ENCODE data around the gene TRPV4.

The TRPV4 gene

GRCh38 chr12:109770104-109770860, 62.9 kb downstream of the TRPV4 start:
- no peak for DNase-seq
- H3K27ac ChIP-seq (ENCODE audit: low read length), result no peak overlapping the region

GRCh38 chr12:109768901-109769670, 64.1 kb downstream of the TRPV4 start:
- H3K27me3 ChIP-seq (ENCODE audit: insufficient read depth, low read length, poor library complexity), result no peaks in the 10 kb centered on the region
- no peak for DNase-seq
- no peak overlapping the region for H2AFZ ChIP-seq (ENCODE audit: low read depth, low read length)
- no peak for ATAC-seq (ENCODE audit: insufficient read depth, low read depth)
- no peaks in the 10 kb centered on the region for H3K9me3 ChIP-seq (ENCODE audit: insufficient read depth, low read length, severe bottlenecking)
- no peak overlapping the region for H3K4me3 ChIP-seq (ENCODE audit: low read depth in 1 of 2, low read length in 2 of 2)
- H3K36me3 ChIP-seq (ENCODE audit: insufficient read depth, low read length), result no peaks in the 10 kb centered on the region
- no peaks in the 10 kb centered on the region for H3K79me2 ChIP-seq (ENCODE audit: insufficient read depth, low read length)
- H4K20me1 ChIP-seq (ENCODE audit: insufficient read depth, low read length), result no peaks in the 10 kb centered on the region
- TF ChIP-seq EZH2 (IDR thresholded peaks at IDR 0.05; ENCODE audit: borderline replicate concordance, low read depth, low read length, severe bottlenecking) (no peak), CTCF (IDR thresholded peaks at IDR 0.05; ENCODE audit: borderline replicate concordance, extremely low read depth, low read length, poor library complexity, severe bottlenecking) (no peak)
- H3K9ac ChIP-seq (ENCODE audit: low read depth, low read length), result no peak overlapping the region
- no peak overlapping the region for H3K4me2 ChIP-seq (ENCODE audit: insufficient read depth, low read length)
- H3K27ac ChIP-seq (ENCODE audit: low read length), result no peak overlapping the region
- H3K4me1 ChIP-seq (ENCODE audit: insufficient read depth, low read length), result no peaks in the 10 kb centered on the region

More at GRCh38 chr12:109770104-109770860, 62.9 kb downstream of the TRPV4 start:
- Histone ChIP-seq H3K36me3 (ENCODE audit: insufficient read depth, low read length) (no peaks in the 10 kb centered on the region), H4K20me1 (ENCODE audit: insufficient read depth, low read length) (0 out of 2 replicates have a peak, but pooled peaks cover 3% of the 10 kb centered on the region), H3K4me1 (ENCODE audit: insufficient read depth, low read length) (no peaks in the 10 kb centered on the region), H3K4me2 (ENCODE audit: insufficient read depth, low read length) (no peak overlapping the region), H3K9me3 (ENCODE audit: insufficient read depth, low read length, severe bottlenecking) (no peaks in the 10 kb centered on the region), H3K27me3 (ENCODE audit: insufficient read depth, low read length, poor library complexity) (no peaks in the 10 kb centered on the region), H3K4me3 (ENCODE audit: low read depth in 1 of 2, low read length in 2 of 2) (no peak overlapping the region), H3K79me2 (ENCODE audit: insufficient read depth, low read length) (no peaks in the 10 kb centered on the region), H2AFZ (ENCODE audit: low read depth, low read length) (no peak overlapping the region), H3K9ac (ENCODE audit: low read depth, low read length) (no peak overlapping the region)
- ATAC-seq (ENCODE audit: insufficient read depth, low read depth), result no peak
- TF ChIP-seq EZH2 (IDR thresholded peaks at IDR 0.05; ENCODE audit: borderline replicate concordance, low read depth, low read length, severe bottlenecking), result no peak

- Histone ChIP-seq H3K9ac (ENCODE audit: low read depth, low read length) (no peak overlapping the region), H4K20me1 (ENCODE audit: insufficient read depth, low read length) (no peaks in the 10 kb centered on the region), H3K27ac (ENCODE audit: low read length) (no peak overlapping the region), H3K4me2 (ENCODE audit: insufficient read depth, low read length) (no peak overlapping the region), H3K36me3 (ENCODE audit: insufficient read depth, low read length) (no peaks in the 10 kb centered on the region), H3K4me1 (ENCODE audit: insufficient read depth, low read length) (no peaks in the 10 kb centered on the region), H3K79me2 (ENCODE audit: insufficient read depth, low read length) (no peaks in the 10 kb centered on the region), H3K27me3 (ENCODE audit: insufficient read depth, low read length, poor library complexity) (no peaks in the 10 kb centered on the region), H3K9me3 (ENCODE audit: insufficient read depth, low read length, severe bottlenecking) (no peaks in the 10 kb centered on the region), H2AFZ (ENCODE audit: low read depth, low read length) (no peak overlapping the region), H3K4me3 (ENCODE audit: low read depth in 1 of 2, low read length in 2 of 2) (no peak overlapping the region)
- no peak for ATAC-seq (ENCODE audit: insufficient read depth, low read depth)
- no peak for DNase-seq
- TF ChIP-seq EZH2 (IDR thresholded peaks at IDR 0.05; ENCODE audit: borderline replicate concordance, low read depth, low read length, severe bottlenecking) (no peak), CTCF (IDR thresholded peaks at IDR 0.05; ENCODE audit: borderline replicate concordance, extremely low read depth, low read length, poor library complexity, severe bottlenecking) (no peak)
Measured at GRCh38 chr12:109767991-109768900, 65.0 kb downstream of the TRPV4 start.

Measured in DND-41 (cell line).